GM12864 (cell line): ENCODE measurements around the gene HLCS.

Source experiments
- DNase-seq: peaks from one replicate; pipeline ENCODE4 v3.0.0-alpha.2; 2011; ENCODE audit warnings: low read depth
- H3K4me3 ChIP-seq: 2 replicates; pipeline ENCODE4 v1.5.1; 2011; ENCODE audit warnings: mild to moderate bottlenecking, low read depth, low read length, control low read depth
- TF ChIP-seq, protein P1 (sequence below): IDR thresholded peaks from 2 replicates; pipeline ENCODE4 v1.5.1; 2011; ENCODE audit warnings: low read depth, mild to moderate bottlenecking, moderate library complexity, low read length, control low read depth, inconsistent platforms; ENCODE audit errors: missing control alignments

The HLCS gene

DNA sequence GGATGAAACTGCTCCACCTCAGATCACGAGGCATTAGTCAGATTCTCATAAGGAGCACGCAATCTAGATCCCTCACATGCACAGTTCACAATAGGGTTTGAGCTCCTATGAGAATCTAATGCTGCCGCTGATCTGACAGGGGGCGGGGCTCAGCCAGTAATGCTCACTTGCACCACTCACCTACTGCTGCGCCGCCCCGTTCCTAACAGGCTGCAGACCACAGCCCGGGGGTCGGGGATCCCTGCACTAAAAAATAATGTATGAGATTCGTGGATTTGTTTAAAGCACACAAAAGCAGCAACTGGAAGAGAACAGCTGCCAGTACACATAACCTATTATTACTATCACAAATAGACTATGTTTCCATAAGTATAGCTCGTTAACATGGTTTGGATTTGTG is 72.9 kb downstream of the HLCS start:
- no peak for DNase-seq
- H3K4me3 ChIP-seq = no peak overlapping the region
- TF ChIP-seq, protein P1, sequence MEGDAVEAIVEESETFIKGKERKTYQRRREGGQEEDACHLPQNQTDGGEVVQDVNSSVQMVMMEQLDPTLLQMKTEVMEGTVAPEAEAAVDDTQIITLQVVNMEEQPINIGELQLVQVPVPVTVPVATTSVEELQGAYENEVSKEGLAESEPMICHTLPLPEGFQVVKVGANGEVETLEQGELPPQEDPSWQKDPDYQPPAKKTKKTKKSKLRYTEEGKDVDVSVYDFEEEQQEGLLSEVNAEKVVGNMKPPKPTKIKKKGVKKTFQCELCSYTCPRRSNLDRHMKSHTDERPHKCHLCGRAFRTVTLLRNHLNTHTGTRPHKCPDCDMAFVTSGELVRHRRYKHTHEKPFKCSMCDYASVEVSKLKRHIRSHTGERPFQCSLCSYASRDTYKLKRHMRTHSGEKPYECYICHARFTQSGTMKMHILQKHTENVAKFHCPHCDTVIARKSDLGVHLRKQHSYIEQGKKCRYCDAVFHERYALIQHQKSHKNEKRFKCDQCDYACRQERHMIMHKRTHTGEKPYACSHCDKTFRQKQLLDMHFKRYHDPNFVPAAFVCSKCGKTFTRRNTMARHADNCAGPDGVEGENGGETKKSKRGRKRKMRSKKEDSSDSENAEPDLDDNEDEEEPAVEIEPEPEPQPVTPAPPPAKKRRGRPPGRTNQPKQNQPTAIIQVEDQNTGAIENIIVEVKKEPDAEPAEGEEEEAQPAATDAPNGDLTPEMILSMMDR = no peak

DNA sequence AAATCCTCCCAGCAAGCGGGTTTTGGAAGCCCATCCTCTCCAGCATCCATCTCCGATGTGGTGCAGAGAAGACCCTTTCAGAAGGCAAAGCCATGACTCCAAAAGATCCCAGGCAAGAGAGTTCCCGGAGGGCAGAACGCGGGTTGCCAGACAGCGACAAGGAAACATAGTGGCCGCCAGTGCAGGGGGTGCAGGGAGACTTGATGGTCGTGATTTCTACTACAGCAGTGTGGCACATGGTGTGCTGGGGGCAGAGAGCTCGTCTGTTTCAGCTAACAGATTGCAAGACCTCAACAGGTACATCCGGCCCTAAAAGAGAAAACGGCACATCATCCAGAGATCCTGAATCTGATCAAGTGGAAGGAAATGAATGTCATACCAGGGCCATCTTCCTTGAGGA is 74.3 kb downstream of the HLCS start:
- no peak for DNase-seq
- H3K4me3 ChIP-seq = no peak overlapping the region

DNA sequence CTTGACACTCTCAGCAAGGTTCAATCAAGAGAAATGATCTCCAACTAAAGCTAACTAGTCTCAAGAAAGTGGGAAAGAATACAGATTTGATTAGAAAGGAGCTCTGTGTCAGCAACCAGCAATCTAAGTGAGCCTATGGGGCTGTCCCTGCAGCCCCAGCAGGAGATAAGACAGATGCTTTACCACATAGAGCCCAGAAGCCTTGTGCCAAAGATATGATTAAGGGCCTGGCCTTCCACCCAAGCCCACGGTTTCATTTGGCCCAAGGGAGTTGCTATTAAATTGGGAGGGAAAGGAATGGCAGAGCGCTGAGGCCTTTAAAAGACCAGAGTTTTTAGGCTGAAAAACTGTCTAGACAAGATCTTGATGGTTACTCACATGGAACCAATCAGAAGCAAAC is 74.8 kb downstream of the HLCS start:
- TF ChIP-seq, protein P1 = no peak
- no peak overlapping the region for H3K4me3 ChIP-seq
- no peak for DNase-seq

More for the DNA sequence above, 74.3 kb downstream of the HLCS start:
- TF ChIP-seq, protein P1 = no peak

DNA sequence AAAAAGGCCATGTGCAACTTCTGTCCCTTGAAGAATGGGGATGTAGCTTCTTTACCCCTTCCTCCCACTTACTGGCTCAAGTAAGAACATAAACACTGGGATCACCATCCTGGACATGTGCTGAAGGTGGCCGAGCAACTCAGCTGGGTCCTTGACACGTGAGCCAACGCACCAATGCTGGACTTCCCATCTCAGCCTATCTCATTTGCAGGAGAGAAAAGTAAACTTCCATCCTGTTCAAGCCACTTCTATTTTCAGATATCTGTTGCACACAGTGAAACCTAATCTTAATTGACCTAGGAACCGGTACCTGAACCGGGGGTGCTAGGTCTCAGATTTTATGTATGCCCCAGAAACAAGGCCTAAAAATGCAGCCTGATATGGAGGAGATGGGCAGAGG is 75.3 kb downstream of the HLCS start:
- DNase-seq = no peak
- H3K4me3 ChIP-seq = no peak overlapping the region
- TF ChIP-seq, protein P1 = no peak

DNA sequence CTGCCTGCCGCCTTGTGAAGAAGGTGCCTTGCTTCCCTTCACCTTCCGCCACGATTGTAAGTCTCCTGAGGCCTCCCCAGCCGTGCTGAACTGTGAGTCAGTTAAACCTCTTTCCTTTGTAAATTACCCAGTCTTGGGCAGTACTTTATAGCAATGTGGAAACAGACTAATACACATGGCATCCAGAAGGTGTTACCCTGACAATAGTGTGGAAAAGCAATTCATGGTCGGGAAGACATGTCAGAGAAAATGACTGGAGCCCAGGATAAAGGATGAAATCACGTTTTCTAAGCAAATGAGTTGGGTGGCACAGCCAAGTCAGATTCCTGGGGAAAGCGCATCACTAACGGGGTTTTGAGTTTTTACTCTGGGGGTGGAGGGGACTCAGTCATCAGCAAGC is 76.4 kb downstream of the HLCS start:
- TF ChIP-seq, protein P1 = no peak
- no peak overlapping the region for H3K4me3 ChIP-seq
- no peak for DNase-seq

DNA sequence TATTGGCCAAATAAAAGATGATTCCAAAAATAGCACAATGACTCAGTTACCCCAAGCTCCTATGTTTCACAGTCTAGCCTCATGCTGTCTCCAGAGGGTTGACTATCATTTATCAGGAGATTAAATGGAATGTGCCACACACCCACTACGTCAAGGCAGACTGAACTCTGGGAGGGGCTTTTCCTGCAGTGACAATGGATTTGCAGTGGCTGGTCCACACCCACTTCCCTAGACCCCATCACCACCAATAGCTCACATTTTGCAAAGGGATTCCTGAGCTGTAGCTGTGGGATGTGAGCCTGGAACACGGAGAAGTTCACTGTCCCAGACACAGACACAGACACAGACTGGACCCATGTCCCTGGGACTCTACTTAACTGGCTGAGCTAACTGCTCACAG is 77.1 kb downstream of the HLCS start:
- DNase-seq = no peak
- TF ChIP-seq, protein P1 = no peak

DNA sequence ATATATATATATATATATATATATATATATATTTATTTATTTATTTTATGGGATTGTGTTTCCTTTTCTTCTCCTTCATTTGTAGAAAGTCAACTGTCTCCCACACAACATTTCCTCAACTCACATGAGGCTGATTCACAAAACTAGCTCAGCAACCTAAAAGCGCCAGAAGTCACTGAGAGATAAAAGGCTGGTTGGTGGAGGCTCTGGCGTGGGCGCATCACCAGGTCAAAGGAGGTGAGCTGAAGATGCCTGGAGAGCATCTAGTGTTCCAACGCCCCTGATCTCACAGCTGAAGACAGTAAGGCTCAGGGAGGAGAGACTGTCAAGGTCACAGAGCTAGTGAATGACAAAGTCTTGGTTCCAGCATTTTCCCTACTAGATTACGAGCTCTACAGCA is 78.0 kb downstream of the HLCS start:
- TF ChIP-seq, protein P1 = no peak
- DNase-seq = no peak
- H3K4me3 ChIP-seq = no peak overlapping the region

More for the DNA sequence above, 77.1 kb downstream of the HLCS start:
- no peak overlapping the region for H3K4me3 ChIP-seq
